ENCODE results near the gene CYB5D1.
A peak's percentile ranks its signal among the peaks of the same experiment; 100 is the strongest.

The CYB5D1 gene

DNA sequence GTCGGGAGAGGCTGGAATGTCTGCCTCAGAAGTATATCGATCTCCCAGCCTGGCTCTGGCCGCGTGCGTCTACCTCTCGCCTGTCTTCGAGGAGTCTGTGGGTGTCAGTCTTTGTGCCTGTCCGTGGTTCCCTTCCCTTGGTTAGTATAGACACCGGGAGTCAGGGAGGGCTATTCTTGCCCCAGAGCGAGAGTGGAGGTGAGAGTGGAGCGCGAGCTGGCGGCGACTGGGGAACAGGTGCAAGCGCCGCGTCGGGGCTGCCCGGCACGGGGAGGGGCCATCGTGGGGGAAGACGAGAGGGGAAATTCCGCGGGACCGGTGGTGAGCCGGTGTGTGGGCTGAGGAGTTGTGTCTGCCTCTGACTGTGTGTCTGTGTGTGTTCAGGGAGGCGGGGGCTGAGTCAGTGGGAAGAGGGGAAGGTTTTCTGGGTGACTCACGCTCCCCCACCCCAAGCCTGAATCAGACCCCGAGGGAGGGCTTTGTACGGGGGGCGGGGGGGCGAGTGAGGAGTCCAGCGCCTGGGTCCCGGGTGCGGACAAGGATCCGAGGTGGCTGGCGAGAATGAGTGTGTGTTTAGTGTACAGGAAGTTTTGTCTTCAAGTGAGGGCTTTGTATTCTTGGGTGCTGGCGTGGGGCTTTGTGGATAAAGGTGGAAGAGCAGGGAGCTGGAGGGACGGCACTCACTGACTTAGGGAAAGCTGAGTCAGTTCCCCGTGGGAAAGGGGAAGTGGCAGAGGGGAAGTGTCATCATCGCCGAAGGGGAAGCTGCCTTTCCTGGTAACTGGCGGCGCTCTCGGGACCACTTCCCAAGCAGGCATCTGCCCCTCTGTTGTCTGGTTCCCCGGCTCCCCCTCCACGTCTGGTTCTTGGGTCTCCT lies 15.2 kb upstream of the CYB5D1 start:
- TF ChIP-seq, protein P1, sequence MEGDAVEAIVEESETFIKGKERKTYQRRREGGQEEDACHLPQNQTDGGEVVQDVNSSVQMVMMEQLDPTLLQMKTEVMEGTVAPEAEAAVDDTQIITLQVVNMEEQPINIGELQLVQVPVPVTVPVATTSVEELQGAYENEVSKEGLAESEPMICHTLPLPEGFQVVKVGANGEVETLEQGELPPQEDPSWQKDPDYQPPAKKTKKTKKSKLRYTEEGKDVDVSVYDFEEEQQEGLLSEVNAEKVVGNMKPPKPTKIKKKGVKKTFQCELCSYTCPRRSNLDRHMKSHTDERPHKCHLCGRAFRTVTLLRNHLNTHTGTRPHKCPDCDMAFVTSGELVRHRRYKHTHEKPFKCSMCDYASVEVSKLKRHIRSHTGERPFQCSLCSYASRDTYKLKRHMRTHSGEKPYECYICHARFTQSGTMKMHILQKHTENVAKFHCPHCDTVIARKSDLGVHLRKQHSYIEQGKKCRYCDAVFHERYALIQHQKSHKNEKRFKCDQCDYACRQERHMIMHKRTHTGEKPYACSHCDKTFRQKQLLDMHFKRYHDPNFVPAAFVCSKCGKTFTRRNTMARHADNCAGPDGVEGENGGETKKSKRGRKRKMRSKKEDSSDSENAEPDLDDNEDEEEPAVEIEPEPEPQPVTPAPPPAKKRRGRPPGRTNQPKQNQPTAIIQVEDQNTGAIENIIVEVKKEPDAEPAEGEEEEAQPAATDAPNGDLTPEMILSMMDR (IDR thresholded peaks at IDR 0.05; ENCODE audit: low read depth, low read length), result no peak
- H3K4me3 ChIP-seq (ENCODE audit: low read depth, low read length), result peak overlapping the region; percentile 78

DNA sequence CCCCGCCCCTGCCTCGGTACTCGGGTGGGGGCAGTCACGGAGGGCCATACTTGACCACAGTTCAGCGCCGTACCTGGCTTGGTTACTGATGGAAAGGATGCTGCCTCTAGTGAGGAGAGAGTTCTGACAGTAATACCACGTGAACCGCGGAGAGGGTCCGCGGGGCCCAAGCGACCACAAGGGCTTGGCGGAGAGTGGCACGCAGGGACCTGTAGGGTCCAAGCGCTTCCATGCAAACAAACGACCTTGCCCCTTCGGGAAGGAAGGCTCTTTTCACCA lies 14.6 kb upstream of the CYB5D1 start:
- TF ChIP-seq, protein P1 (IDR thresholded peaks at IDR 0.05; ENCODE audit: low read depth, low read length), result no peak

DNA sequence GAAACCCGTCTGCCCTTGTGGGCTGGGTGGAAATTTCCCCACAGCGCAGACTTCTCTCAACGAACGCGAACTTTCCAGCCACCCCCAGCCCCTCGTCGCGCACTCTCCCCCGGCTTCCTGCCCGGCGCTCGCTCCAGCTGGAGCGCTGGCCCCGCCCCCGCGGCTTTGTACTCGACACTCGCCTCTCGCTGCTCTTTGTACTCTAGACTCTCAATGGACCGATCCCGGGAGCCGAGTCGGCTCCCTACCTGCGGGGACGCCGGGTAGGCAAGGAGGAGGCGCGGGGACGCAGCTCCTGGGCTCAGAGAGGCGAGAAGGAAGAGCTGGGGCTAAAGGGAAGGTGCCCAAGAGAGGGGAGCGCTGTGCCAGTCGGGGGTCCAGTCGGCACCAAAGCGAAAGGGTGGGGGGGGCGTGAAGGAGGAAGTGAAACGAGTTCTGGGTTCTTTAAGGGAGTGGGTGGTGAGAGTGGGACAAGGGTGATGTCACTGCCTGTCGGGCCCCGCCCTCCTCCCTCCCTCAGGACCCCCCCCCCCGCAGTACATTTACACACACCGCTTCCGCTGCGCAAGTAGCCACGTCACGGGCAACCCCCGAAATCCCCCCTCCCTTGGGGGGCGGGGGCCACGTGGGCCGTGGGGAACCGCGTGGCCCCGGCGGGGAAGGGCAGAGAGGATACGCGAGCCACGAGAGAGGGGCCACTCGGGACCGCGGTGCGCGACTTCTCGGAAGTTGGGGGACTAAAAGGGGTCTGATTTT lies 14.1 kb upstream of the CYB5D1 start:
- H3K4me3 ChIP-seq (ENCODE audit: low read depth, low read length), result peak overlapping the region; percentile 78
- TF ChIP-seq, protein P1 (IDR thresholded peaks at IDR 0.05; ENCODE audit: low read depth, low read length), result no peak

More for the DNA sequence above, 14.6 kb upstream of the CYB5D1 start:
- H3K4me3 ChIP-seq (ENCODE audit: low read depth, low read length), result peak overlapping the region; percentile 78

DNA sequence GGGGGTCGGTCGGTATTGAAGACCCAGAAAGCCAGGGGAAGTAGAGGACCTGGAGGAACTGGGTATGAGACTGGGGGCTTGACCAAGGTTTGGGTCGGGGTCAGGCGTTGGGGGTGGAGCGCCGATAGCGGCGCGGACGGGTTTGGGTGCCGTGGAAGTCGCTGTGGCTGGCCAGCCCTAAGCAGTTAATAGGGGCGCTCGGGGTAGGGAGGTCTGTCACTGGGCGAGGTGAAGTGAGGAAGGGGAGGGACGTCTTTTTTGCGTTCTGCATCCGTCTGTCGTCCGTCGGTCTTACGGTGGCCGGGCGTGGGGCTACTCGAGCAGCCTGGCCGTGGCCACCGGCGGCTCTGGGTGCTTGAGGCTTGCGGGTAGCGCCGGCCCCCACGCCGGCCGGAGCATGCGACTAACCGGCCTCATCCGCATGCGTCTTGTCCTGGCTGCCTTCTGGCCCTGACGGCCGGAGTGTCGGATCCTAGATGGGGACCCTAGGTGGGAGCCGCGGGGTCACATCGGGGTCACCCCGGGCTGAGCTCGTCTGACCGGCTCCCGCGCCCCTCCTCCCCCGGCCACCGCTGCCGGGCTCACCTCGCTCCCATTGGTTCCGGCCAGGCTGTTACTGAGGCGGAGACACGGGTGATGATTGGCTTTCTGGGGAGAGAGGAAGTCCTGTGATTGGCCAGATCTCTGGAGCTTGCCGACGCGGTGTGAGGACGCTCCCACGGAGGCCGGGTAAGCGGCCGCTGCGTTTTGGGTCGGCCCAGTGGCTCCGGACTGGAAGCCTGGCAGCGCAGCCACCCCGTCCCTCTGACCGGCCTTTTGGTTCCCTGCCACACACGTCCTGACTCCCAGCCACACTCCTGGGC lies 13.3 kb upstream of the CYB5D1 start:
- peak overlapping the region; percentile 78 for H3K4me3 ChIP-seq (ENCODE audit: low read depth, low read length)
- TF ChIP-seq, protein P1 (IDR thresholded peaks at IDR 0.05; ENCODE audit: low read depth, low read length), result no peak

DNA sequence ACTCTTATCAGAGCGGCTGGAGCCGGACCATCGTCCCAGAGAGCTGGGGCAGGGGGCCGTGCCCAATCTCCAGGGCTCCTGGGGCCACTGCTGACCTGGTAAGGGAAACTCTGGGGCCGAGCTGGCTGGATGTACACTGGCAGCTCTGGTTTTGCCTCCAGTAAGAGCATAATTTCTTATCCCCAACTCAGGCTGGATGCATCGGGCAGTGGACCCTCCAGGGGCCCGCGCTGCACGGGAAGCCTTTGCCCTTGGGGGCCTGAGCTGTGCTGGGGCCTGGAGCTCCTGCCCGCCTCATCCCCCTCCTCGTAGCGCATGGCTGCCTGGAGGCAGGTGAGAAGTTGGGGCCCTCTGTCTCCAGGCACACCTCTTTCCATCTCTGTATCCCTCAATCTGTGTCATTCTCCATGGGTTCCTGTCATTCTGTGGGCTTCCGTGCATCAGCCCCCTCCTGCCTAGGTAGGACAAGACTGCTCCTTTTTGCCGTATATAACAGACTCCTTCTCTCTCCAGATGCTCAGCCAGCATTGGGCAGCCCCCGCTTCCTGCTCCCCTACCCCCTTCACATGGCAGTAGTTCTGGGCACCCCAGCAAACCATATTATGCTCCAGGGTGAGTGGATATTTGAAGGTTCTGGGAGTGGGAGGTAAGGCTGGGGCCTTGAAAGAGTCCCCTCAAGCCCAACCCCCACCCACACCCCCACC lies 12.3 kb upstream of the CYB5D1 start:
- peak overlapping the region; percentile 78 for H3K4me3 ChIP-seq (ENCODE audit: low read depth, low read length)
- TF ChIP-seq, protein P1 (IDR thresholded peaks at IDR 0.05; ENCODE audit: low read depth, low read length), result no peak

DNA sequence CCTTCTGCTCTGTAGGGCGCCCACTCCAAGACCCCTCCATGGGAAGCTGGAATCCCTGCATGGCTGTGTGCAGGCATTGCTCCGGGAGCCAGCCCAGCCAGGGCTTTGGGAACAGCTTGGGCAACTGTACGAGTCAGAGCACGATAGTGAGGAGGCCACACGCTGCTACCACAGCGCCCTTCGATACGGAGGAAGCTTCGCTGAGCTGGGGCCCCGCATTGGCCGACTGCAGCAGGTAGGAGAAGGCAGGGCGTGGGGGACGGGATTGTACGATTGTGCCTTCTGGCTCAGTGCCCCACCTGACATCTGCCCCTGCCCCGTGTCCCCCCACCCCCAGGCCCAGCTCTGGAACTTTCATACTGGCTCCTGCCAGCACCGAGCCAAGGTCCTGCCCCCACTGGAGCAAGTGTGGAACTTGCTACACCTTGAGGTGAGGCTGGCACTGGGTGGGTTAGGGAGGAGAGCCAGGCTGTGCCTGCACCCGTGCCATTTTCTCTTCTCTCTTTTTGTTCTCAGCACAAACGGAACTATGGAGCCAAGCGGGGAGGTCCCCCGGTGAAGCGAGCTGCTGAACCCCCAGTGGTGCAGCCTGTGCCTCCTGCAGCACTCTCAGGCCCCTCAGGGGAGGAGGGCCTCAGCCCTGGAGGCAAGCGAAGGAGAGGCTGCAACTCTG lies 11.6 kb upstream of the CYB5D1 start:
- no peak overlapping the region for H3K4me3 ChIP-seq (ENCODE audit: low read depth, low read length)
- TF ChIP-seq, protein P1 (IDR thresholded peaks at IDR 0.05; ENCODE audit: low read depth, low read length), result no peak

All from WI38 (cell line).